NCI-H146 (cell line): ENCODE results near the gene LDLR.
"Not testable (repeated sequence)": the region's sequence is repeated elsewhere in the genome, so short reads cannot be mapped to it uniquely, and the experiment has no call there.

Experiments
- DNase-seq: peaks from one replicate; lab custom pipeline; 2025; lab: John Stamatoyannopoulos, UW

The LDLR gene

DNA sequence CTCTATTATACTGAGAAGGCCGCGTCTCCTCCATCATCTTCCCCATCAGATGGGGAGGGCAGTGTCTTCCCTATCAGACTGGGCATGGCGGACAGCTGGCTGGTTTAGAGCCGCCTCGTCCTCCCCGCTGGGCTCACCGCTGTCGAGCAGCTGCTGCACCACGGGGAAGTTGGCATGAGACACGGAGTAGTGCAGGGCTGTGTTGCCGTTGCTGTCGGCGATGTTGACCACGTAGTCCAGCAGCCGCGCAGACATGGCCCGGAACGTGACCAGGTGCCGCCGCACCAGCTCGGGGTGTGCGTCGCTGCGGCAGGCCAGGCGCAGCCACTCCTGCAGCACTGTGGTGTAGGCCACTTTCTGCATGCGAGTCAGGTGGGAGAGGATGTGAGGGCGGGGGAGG lies 85.1 kb downstream of the LDLR start:
- no peak for DNase-seq

GRCh38 chr19:11175920-11176319 lies 86.7 kb downstream of the LDLR start:
- no peak for DNase-seq

- DNase-seq, result no peak
Observed at GRCh38 chr19:11176466-11177193, 87.4 kb downstream of the LDLR start.

DNA sequence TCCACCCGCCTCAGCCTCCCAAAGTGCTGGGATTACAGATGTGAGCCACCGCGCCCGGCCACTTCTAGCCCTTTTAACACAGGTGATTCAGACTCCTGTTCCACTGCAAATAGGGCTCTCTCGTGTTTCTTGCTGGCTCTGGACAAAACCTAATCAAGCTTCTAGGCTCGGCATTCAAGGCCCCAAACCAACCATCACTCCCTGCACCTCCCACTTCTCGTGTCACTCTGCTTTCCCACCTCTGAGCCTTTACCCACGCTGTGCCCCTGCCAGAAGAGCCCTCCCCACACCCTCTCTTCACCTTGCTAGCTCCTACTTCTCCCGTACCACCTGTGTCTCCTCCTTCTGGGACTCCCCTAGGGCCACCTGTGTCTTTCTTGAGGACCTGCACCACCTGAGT lies 88.3 kb downstream of the LDLR start:
- DNase-seq, result no peak

- DNase-seq, result not testable (repeated sequence)
Observed at GRCh38 chr19:11179145-11179465, 89.8 kb downstream of the LDLR start.

DNA sequence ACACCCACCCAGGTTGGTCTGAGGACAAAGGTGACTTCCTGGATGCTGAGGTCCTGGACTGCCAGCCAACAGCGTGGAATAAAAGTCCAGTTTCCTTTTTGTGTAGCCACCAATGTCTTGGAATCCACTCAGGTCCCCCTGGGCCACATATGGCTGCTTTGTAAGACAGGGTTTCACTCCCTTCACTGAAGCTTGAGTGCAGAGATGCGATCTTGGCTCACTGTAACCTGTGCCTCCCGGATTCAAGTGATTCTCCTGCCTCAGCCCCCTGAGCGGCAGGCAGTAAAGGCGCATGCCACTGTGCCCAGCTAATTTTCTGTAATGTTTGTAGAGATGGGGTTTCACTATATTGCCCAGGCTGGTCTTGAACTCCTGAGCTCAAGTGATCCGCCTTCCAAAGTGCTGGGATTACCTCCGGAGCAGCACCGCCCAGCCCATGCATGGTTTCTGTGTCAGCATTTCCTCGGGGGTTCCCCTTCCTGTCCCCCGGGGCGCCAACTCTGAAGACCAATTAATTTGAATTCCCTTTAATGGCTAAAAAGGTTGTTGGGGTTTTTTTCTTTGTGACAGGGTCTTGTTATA lies 90.5 kb downstream of the LDLR start:
- no peak for DNase-seq

- no peak for DNase-seq
Observed at GRCh38 chr19:11180346-11180745, 91.1 kb downstream of the LDLR start.

- DNase-seq, result not testable (repeated sequence)
Observed at GRCh38 chr19:11180975-11181374, 91.7 kb downstream of the LDLR start.

- no peak for DNase-seq
Observed at GRCh38 chr19:11181488-11181887, 92.2 kb downstream of the LDLR start.
